Peyer's patch (tissue), 4 donors: ENCODE results near the gene NDRG2.

ENCODE experiments used
- POLR2A ChIP-seq, 2 donors: fragments of 450-650 bp; IDR thresholded peaks; one replicate each; pipeline ENCODE4 v1.5.1; 2017; ENCODE audit warnings: antibody characterized with exemption in 2 of 2, mild to moderate bottlenecking in 2 of 2, moderate library complexity in 2 of 2
- TF ChIP-seq, protein P1 (sequence below), 6 experiments: fragments of 450-650 bp in 4 of 6; fragments of 200-600 bp in 2 of 6; sonication (generic) in 1 of 6; IDR thresholded peaks; one replicate each; pipeline ENCODE4 v1.5.1; 2017 to 2019; ENCODE audit warnings: antibody characterized with exemption in 6 of 6, mild to moderate bottlenecking in 3 of 6, moderate library complexity in 1 of 6

GRCh38 chr14:21036751-21037150, 11.9 kb upstream of the NDRG2 start:
- TF ChIP-seq POLR2A (IDR thresholded peaks at IDR 0.05): no peak
- TF ChIP-seq, protein P1, sequence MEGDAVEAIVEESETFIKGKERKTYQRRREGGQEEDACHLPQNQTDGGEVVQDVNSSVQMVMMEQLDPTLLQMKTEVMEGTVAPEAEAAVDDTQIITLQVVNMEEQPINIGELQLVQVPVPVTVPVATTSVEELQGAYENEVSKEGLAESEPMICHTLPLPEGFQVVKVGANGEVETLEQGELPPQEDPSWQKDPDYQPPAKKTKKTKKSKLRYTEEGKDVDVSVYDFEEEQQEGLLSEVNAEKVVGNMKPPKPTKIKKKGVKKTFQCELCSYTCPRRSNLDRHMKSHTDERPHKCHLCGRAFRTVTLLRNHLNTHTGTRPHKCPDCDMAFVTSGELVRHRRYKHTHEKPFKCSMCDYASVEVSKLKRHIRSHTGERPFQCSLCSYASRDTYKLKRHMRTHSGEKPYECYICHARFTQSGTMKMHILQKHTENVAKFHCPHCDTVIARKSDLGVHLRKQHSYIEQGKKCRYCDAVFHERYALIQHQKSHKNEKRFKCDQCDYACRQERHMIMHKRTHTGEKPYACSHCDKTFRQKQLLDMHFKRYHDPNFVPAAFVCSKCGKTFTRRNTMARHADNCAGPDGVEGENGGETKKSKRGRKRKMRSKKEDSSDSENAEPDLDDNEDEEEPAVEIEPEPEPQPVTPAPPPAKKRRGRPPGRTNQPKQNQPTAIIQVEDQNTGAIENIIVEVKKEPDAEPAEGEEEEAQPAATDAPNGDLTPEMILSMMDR (IDR thresholded peaks at IDR 0.05): no peak
